GM23338 (cell line): ENCODE data around the gene PPFIBP1.
A peak's percentile ranks its signal among the peaks of the same experiment; 100 is the strongest.

Experiments
- CREB1 ChIP-seq: fragments of 250-450 bp; sonication (Bioruptor Pico); IDR thresholded peaks from 2 replicates; pipeline ENCODE4 v1.5.0; 2020; ENCODE audit warnings: low read depth, mild to moderate bottlenecking, moderate library complexity
- CTCF ChIP-seq, 2 experiments: fragments of 200-600 bp in 1 of 2; sonication (generic) in 1 of 2; conservative IDR thresholded peaks; 2 replicates each; pipeline versions ENCODE4 v1.5.1 to v1.6.1; 2016 to 2017; ENCODE audit warnings: antibody characterized with exemption in 2 of 2, low read depth in 2 of 2, mild to moderate bottlenecking in 2 of 2, moderate library complexity in 1 of 2
- ETS1 ChIP-seq: IDR thresholded peaks from 2 replicates; pipeline ENCODE4 v1.6.1; 2016; ENCODE audit warnings: antibody characterized with exemption
- EZH2 ChIP-seq: fragments of 200-600 bp; sonication (generic); IDR thresholded peaks from one replicate; pipeline ENCODE4 v1.8.0; 2017; ENCODE audit warnings: antibody characterized with exemption, mild to moderate bottlenecking, low read depth; ENCODE audit not compliant: unreplicated experiment
- EZH2phosphoT487 ChIP-seq: fragments of 200-600 bp; sonication (generic); IDR thresholded peaks from one replicate; pipeline ENCODE4 v1.8.1; 2018; ENCODE audit warnings: antibody characterized with exemption; ENCODE audit not compliant: unreplicated experiment
- JUNB ChIP-seq: IDR thresholded peaks from one replicate; pipeline ENCODE4 v1.6.1; 2016; ENCODE audit warnings: antibody characterized with exemption; ENCODE audit not compliant: unreplicated experiment
- POLR2AphosphoS5 ChIP-seq: IDR thresholded peaks from 2 replicates; pipeline ENCODE4 v1.6.1; 2016; ENCODE audit warnings: antibody characterized with exemption, low read depth
- REST ChIP-seq: IDR thresholded peaks from one replicate; pipeline ENCODE4 v1.6.1; 2018; ENCODE audit warnings: antibody characterized with exemption; ENCODE audit not compliant: unreplicated experiment
- STAT1 ChIP-seq: IDR thresholded peaks from one replicate; pipeline ENCODE4 v1.6.1; 2016; ENCODE audit warnings: antibody characterized with exemption; ENCODE audit not compliant: unreplicated experiment
- ZNF114 ChIP-seq: fragments of 250-450 bp; sonication (Bioruptor Pico); IDR thresholded peaks from 2 replicates; pipeline ENCODE4 v1.5.0; 2020; ENCODE audit warnings: mild to moderate bottlenecking, moderate library complexity
- ZNF462 ChIP-seq: fragments of 250-450 bp; sonication (Bioruptor Pico); IDR thresholded peaks from 2 replicates; pipeline ENCODE4 v1.5.0; 2020; ENCODE audit warnings: mild to moderate bottlenecking, moderate library complexity

GRCh38 chr12:27524839-27525753 is 1.1 kb downstream of the PPFIBP1 start:
- TF ChIP-seq EZH2phosphoT487 (no peak), CTCF (conservative IDR thresholded peaks at IDR 0.05; ENCODE audit: low read depth in 2 of 2) (no peak), EZH2 (no peak), ZNF114 (CRISPR knock-in tag) (no peak), REST (no peak), CREB1 (CRISPR knock-in tag) (no peak), POLR2AphosphoS5 (no peak), JUNB (no peak), ETS1 (no peak), STAT1 (no peak), ZNF462 (CRISPR knock-in tag) (peak; percentile 69)
